Endothelial cell of hepatic sinusoid (primary cell): ENCODE results near the gene SH3GL3.

Experiments
- in situ Hi-C: cut with HindIII; loops from 2 replicates; pipeline ENCODE4 v1.10.0; 2017; ENCODE audit warnings: low sequenced_read_pairs

SH3GL3 gene

DNA sequence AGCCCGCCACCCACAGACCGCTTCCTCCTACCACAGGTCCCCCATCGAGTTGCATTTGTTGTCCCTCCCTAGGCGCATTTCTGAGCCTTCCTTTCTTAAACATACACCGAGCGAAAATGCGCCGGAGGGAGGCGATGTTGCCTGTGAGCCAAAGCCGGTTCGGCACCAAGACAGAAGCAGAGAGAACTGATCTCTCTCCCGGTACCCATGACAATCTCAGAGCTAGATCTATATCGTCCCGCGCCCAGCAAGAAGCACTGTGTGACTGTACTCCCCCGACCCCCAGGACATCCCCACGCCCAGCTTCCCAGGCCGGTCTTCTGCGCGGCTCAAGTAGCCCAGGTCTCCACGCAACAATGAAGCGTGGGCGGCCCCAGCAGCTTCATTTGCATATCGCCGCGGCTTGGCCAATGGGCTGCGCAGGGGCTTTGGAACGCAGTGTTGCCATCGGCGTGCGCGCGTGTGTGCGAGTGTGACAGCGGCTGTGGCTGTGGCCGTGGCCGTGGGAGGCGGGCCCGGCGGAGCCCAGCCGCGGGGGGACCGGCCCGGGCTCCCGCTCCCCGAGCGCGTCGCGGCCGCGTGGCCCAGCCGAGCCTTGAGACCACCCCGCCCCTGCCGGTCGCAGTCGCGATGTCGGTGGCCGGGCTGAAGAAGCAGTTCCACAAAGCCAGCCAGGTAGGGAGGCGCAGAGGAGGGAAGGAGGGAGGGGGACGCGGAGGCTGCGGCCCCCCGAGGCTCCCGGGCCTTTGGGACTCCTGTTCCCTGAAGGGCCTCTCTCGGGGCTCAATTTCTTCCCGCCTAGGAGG lies at the start of gene SH3GL3:
TSS of gene SH3GL3 (plus strand) at position 438 of the 806 bp plus-strand sequence. CDS start at position 631, 193 bp downstream.
- in situ Hi-C loops: no loop called here

DNA sequence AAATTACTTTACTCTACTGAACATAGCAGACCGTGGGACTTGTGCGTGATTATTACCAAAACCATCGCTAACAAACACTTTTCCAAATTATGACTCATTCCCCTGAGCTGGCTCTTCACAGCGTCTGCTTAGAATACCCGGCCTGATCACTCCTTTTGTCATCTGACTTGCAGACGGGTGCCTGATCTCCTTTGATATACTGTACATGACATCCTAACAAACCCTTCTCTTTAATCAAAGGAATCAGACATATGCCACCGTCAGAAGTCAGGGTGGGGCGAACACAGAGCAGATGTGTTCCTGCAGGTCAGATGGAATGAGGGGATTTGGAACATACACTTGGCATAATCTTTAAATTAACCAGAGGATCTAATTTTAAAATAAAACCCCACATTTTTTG lies 48.5 kb upstream of the SH3GL3 start:
- in situ Hi-C loops: no loop called here

GRCh38 chr15:83404121-83404520 lies 43.0 kb upstream of the SH3GL3 start:
- in situ Hi-C loops: no loop called here

- in situ Hi-C loops: no loop called here
Measured at GRCh38 chr15:83410532-83410931, 36.6 kb upstream of the SH3GL3 start.

GRCh38 chr15:83413054-83413719 lies 34.0 kb upstream of the SH3GL3 start:
- in situ Hi-C loops: no loop called here

- in situ Hi-C loops: no loop called here
Measured at GRCh38 chr15:83422081-83422480, 25.1 kb upstream of the SH3GL3 start.

DNA sequence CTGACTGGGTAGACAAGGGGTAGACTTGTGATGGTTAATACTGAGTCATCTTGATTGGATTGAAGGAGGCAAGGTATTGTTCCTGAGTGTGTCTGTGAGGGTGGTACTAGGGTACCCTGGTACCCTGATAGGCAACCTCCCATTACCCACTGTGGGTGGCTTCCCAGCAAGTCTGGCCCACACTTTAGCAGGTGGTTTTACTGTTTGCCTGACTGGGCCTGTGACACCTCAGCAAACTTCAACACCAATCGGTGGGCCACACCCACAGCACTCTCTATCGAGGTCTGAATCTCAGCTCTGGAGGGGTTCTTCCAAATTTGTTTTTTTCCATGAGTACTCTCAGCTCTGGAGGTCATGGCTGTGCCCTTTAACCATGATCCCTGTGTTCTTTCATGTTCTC lies 24.6 kb upstream of the SH3GL3 start:
- in situ Hi-C loops: no loop called here

DNA sequence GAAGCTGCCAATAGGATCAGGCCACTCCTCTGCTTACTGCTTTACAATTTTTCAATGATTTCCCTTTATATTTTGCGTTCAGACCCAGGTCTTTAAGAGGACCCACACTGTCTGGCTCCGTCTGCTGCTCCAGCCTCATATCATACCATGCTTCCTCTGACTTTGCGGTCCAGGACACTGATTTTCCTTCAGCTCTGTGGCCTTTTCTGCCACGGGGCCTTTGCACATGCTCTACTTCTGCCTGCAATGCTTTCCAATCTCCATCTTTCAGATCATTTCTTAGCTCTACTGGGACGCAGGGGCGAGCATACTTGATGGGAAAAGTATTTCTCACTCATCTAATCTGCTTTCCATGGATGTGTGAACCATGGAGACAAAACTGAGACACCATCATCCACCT lies 23.0 kb upstream of the SH3GL3 start:
- in situ Hi-C loops: no loop called here

- in situ Hi-C loops: no loop called here
Measured at GRCh38 chr15:83430441-83430840, 16.7 kb upstream of the SH3GL3 start.

DNA sequence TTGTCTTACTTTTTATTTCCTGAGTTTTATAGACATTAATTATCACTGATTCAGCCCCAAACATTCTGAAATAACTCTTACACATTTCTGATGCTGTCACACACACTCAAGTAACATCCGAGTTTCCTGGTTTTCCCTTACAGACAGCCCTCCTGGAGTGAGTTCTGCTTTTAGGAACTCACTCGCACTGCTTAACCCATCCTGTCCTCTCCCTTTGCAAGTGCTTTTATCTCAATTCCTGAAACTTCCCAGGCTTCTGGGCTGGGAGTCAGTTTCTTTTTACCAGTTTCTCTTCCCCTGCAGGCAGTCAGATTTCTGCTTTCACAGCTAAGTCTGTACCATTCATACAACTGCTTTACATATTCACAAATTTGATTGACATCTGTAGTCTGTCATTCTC lies 15.6 kb upstream of the SH3GL3 start:
- in situ Hi-C loops: no loop called here

DNA sequence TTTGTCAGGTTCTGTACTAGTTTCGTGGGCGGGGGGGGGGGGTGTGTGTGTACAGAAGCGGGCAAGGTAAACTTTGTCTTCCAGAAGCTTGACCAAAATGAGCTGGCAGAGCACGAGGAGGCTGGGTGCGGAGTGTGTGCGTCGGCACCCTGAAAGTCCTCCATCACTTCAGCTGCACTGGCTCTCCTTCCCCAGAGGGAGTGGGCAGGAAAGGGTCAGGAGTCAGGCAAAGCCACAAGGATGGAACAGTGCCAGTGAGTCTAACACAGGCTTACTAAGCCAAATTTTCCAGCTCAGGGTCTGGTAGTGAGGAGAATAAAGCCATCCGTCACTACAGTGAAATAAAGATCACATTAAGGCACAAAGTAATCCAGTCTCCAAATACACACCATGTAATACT lies 11.9 kb upstream of the SH3GL3 start:
- in situ Hi-C loops: no loop called here

GRCh38 chr15:83435782-83436181 lies 11.4 kb upstream of the SH3GL3 start:
- in situ Hi-C loops: no loop called here

GRCh38 chr15:83436513-83437158 lies 10.5 kb upstream of the SH3GL3 start:
- in situ Hi-C loops: no loop called here

DNA sequence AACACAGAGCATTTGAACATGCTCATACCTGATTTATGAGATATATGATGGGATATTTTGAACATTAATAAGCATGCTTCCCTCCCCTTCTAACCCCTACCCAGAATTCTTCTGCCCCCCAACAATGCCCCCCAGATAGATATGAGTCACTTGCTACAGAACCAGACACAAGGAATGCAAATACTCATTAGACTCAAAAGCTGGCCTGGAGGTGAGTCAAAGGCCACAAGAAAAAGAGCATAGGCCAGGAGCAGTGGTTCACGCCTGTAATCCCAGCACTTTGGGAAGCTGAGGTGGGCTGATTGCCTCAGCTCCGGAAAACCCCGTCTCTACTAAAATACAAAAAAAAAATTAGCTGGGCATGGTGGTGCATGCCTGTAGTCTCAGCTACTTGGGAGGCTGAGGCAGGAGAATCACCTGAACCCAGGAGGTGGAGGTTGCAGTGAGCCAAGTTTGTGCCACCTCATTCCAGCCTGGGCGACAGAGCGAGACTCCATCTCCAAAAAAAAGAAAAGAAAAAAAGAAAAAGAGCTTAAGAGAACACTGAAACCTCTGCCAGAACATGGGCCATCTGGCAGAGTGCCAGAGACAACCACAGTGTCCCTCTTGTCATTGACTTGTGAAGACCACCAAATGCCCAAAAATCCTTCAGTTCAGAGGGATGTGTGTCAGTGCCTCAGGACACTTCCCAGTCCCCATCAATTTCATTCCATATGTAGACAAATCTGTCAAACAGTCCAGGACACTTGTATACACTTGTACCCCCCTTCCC lies 3.9 kb upstream of the SH3GL3 start:
- in situ Hi-C loops: no loop called here

DNA sequence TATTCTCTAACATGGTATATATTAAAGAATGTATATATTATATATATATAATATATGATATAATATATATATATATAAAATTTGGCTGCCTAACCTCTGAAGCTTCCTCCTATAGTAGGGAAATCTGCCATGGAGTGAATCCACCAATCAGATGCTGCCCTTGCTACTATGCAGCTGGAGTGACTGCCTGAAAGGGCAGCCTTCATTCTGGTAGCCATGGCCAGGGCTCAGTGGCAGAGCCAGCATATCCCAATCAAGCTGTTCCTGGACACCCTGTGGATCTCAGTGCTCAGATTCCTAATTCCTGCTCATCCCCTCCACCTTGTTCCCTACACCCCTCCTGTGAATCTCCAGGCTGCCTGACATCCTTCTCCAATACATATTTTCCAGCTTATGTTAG lies 2.2 kb upstream of the SH3GL3 start:
- in situ Hi-C loops: no loop called here

- in situ Hi-C loops: no loop called here
Measured at GRCh38 chr15:83445643-83446042, 1.5 kb upstream of the SH3GL3 start.

GRCh38 chr15:83446417-83446816 lies 724 bp upstream of the SH3GL3 start:
- in situ Hi-C loops: no loop called here

DNA sequence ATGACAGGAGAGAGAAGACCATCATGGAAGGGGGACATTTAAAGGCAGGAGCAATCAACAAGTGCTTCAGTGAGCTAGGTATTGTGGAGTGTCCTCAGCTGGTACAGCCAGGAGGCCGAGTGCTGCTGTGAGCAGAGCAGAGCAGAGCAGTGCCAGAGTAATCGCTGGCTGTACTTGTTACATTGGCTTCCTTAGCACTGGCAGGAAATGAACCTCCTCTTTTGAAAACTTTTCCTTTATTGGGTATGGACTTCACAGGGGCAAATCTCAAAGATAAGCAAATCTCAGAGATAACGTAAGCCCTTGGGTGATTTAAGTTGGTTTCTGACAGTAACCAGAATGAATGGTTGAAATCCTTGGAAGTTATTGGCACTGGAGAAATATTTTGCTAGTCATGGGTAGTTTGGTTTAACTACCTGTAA lies 2.1 kb downstream of the SH3GL3 start:
- in situ Hi-C loops: no loop called here

- in situ Hi-C loops: no loop called here
Measured at GRCh38 chr15:83449937-83450506, 2.9 kb downstream of the SH3GL3 start.

- in situ Hi-C loops: no loop called here
Measured at GRCh38 chr15:83457149-83457548, 10.0 kb downstream of the SH3GL3 start.

GRCh38 chr15:83458381-83458780 lies 11.2 kb downstream of the SH3GL3 start:
- in situ Hi-C loops: no loop called here
